Measurements from ENCODE around the gene PAX8. TPM values are rescaled to one million over a fixed set of nuclear protein-coding genes. Genes with fewer than 3 reads are reported as not detected.

The PAX8 gene
- total and polyA plus RNA-seq, 2 experiments from 2014 or later: 0.21 to 0.32 TPM

DNA sequence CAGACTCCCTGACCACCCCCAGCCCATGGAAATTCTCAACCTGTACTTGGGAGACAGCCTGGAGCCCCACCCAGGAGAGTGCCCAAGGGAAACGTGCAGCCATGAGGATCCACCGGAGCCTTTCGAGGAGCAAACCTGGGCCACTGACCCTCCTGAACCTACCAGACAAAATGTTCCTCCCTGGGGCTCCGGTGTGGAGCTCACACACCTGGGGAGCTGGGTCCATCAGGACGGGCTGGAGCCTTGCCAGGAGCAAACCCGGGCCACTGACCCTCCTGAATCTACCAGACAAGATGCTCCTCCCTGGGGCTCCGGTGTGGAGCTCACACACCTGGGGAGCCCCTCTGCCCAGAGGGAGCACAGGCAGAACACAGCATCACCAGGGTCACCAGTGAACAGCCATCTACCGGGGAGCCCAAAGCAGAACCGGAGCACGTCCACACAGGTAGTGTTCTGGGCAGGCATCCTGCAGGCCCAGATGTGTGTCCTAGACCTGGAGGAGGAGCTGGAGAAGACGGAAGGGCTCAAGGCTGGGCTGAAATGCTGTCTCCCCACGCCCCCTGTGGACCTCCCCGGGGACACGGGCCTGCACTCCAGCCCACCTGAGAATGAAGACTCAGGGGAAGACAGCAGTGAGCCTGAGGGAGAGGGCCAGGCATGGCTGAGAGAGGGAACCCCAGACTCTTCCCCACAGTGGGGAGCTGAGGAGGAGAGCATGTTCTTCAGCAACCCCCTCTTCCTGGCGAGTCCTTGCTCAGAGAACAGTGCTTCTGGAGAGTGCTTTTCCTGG lies 96.1 kb downstream of the PAX8 start:
- Histone ChIP-seq H3K4me2 (no peak overlapping the region), H3K9me2 (ENCODE audit: insufficient read depth) (no peaks in the 10 kb centered on the region), H2AFZ (no peak overlapping the region), H3K79me2 (replicated peaks; ENCODE audit: insufficient read depth) (no peaks in the 10 kb centered on the region), H3K4me3 (no peak overlapping the region), H3F3A (replicated peaks; ENCODE audit: low read depth) (no peaks in the 10 kb centered on the region), H3K4me1 (ENCODE audit: insufficient read depth) (0 out of 2 replicates have a peak, but pooled peaks cover under 1% of the 10 kb centered on the region), H4K20me1 (replicated peaks; ENCODE audit: insufficient read depth) (no peaks in the 10 kb centered on the region), H3K27me3 (ENCODE audit: insufficient read depth) (no peaks in the 10 kb centered on the region), H3K27ac (ENCODE audit: low read depth) (no peak overlapping the region), H3K36me3 (ENCODE audit: insufficient read depth) (no peaks in the 10 kb centered on the region)
- ATAC-seq (no peak), DNase-seq (ENCODE audit: low spot score) (no peak)
- H3K4me3 Mint-ChIP-seq: no peak overlapping the region
- TF ChIP-seq CTCF (conservative IDR thresholded peaks at IDR 0.05; ENCODE audit: low read depth in 2 of 2) (no peak), NANOG (IDR thresholded peaks at IDR 0.05; ENCODE audit: borderline replicate concordance) (no peak), STAT1 (IDR thresholded peaks at IDR 0.05; ENCODE audit: unreplicated experiment) (no peak), CREB1 (CRISPR knock-in tag; IDR thresholded peaks at IDR 0.05; ENCODE audit: low read depth) (no peak), ZNF331 (CRISPR knock-in tag; IDR thresholded peaks at IDR 0.05; ENCODE audit: low read depth) (no peak), POLR2AphosphoS5 (IDR thresholded peaks at IDR 0.05; ENCODE audit: low read depth) (no peak), EZH2phosphoT487 (IDR thresholded peaks at IDR 0.05; ENCODE audit: unreplicated experiment) (no peak)
- TF ChIP-seq, protein P1, sequence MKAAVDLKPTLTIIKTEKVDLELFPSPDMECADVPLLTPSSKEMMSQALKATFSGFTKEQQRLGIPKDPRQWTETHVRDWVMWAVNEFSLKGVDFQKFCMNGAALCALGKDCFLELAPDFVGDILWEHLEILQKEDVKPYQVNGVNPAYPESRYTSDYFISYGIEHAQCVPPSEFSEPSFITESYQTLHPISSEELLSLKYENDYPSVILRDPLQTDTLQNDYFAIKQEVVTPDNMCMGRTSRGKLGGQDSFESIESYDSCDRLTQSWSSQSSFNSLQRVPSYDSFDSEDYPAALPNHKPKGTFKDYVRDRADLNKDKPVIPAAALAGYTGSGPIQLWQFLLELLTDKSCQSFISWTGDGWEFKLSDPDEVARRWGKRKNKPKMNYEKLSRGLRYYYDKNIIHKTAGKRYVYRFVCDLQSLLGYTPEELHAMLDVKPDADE (IDR thresholded peaks at IDR 0.05): no peak
- peaks cover 11% of the 10 kb centered on the region for H3K4me1 Mint-ChIP-seq
- no peaks in the 10 kb centered on the region for H3K36me3 Mint-ChIP-seq (ENCODE audit: low read depth)
- no peak overlapping the region for H3K27ac Mint-ChIP-seq
- H3K9me3 Mint-ChIP-seq: no peaks in the 10 kb centered on the region
- H3K27me3 Mint-ChIP-seq (ENCODE audit: insufficient read depth, low read depth, poor library complexity): peaks cover 3% of the 10 kb centered on the region

DNA sequence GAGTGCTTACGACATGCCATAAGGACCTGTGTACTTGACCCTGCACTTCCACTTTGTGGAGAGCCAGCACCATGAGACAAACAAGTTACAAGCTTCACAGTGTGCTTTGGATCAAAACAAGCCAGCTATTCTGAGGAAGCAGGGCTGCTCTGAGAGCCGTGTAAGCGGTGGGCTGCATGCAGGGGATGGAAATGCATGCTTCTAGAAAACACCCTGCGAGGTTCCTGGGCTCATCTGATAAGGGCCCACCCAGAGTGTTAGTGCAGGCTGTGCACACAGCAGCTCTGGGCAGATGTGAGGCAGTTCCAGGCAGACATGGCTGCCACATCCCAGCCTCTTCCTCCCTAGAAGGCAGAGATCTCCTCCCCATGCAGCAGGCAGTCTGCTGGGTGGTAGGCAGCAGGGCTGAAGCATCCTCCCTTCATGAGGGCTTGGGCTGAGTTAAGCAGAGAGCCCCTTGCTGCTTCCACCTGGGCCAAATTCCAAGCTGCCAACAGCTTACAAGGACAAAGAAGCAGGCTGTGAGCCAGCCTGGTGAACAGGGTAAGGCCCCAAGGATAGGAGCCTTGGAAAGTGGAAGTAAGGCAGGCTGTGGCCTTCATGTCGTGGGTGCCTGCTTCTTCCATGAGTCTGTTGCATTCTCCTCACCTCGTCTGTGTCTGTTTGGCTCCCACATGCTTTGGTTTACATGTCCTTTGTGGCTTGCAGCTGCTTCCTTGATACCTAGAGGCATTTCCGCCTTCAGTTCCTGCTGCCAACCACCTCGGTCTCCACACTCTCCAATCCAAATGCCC lies 97.3 kb downstream of the PAX8 start:
- no peaks in the 10 kb centered on the region for H3K9me3 Mint-ChIP-seq
- H3K4me2 ChIP-seq: no peak overlapping the region
- no peaks in the 10 kb centered on the region for H4K20me1 ChIP-seq (replicated peaks; ENCODE audit: insufficient read depth)
- TF ChIP-seq JUNB (IDR thresholded peaks at IDR 0.05; ENCODE audit: unreplicated experiment) (no peak), ZNF331 (CRISPR knock-in tag; IDR thresholded peaks at IDR 0.05; ENCODE audit: low read depth) (no peak), CREB1 (CRISPR knock-in tag; IDR thresholded peaks at IDR 0.05; ENCODE audit: low read depth) (no peak), STAT1 (IDR thresholded peaks at IDR 0.05; ENCODE audit: unreplicated experiment) (no peak), ZNF462 (CRISPR knock-in tag; IDR thresholded peaks at IDR 0.05) (no peak), EZH2phosphoT487 (IDR thresholded peaks at IDR 0.05; ENCODE audit: unreplicated experiment) (no peak), NANOG (IDR thresholded peaks at IDR 0.05; ENCODE audit: borderline replicate concordance) (no peak)
- H3K9me2 ChIP-seq (ENCODE audit: insufficient read depth): no peaks in the 10 kb centered on the region
- peaks cover 12% of the 10 kb centered on the region for H3K4me1 Mint-ChIP-seq
- no peaks in the 10 kb centered on the region for H3K27me3 ChIP-seq (ENCODE audit: insufficient read depth)
- H2AFZ ChIP-seq: no peak overlapping the region
- no peaks in the 10 kb centered on the region for H3F3A ChIP-seq (replicated peaks; ENCODE audit: low read depth)
- H3K4me1 ChIP-seq (ENCODE audit: insufficient read depth): no peaks in the 10 kb centered on the region
- no peak overlapping the region for H3K27ac Mint-ChIP-seq
- no peaks in the 10 kb centered on the region for H3K36me3 ChIP-seq (ENCODE audit: insufficient read depth)
- H3K36me3 Mint-ChIP-seq (ENCODE audit: low read depth): no peaks in the 10 kb centered on the region
- peaks cover 3% of the 10 kb centered on the region for H3K27me3 Mint-ChIP-seq (ENCODE audit: insufficient read depth, low read depth, poor library complexity)
- H3K27ac ChIP-seq (ENCODE audit: low read depth): no peak overlapping the region
- DNase-seq (ENCODE audit: low spot score) (no peak), ATAC-seq (no peak; the same call in 1 of the 3 replicates)
- no peaks in the 10 kb centered on the region for H3K79me2 ChIP-seq (replicated peaks; ENCODE audit: insufficient read depth)
- H3K4me3 Mint-ChIP-seq: no peak overlapping the region
- no peak overlapping the region for H3K4me3 ChIP-seq

All from GM23338 (cell line).